Gastrocnemius medialis (tissue), 4 donors: ENCODE results near the gene MPRIP.

Source experiments
- POLR2A ChIP-seq, 2 donors: fragments of 450-650 bp; IDR thresholded peaks; one replicate each; pipeline ENCODE4 v1.6.1; 2017; ENCODE audit warnings: antibody characterized with exemption in 2 of 2, mild to moderate bottlenecking in 2 of 2, moderate library complexity in 2 of 2
- TF ChIP-seq, protein P1 (sequence below), 5 experiments: fragments of 450-650 bp in 3 of 5; fragments of 200-600 bp in 2 of 5; sonication (generic) in 2 of 5; IDR thresholded peaks in 4 of 5; conservative IDR thresholded peaks in 1 of 5; 1 replicate in 4 of 5; 2 replicates in 1 of 5; pipeline ENCODE4 v1.5.1; 2016 to 2019; ENCODE audit warnings: antibody characterized with exemption in 5 of 5, mild to moderate bottlenecking in 3 of 5, moderate library complexity in 3 of 5

DNA sequence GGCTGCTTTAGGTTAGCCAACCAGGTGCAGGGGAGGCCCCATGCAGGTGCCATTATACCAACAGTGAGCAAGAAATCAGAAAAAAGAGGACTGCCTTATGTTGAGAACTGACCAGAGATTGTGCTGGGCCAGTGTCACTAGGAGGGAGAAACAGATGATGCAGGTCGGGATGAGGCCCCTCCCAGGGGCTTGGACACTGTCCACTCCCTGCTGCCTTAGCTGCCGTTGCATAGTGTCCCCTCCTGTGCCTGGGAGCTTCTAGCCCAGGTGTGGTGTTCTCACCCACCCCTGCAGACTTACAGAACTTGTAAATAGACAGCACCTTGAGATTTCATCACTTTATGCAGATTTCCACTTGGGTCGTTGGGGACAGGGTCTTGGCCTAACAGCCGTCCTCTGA is 127.1 kb downstream of the MPRIP start:
- TF ChIP-seq, protein P1, sequence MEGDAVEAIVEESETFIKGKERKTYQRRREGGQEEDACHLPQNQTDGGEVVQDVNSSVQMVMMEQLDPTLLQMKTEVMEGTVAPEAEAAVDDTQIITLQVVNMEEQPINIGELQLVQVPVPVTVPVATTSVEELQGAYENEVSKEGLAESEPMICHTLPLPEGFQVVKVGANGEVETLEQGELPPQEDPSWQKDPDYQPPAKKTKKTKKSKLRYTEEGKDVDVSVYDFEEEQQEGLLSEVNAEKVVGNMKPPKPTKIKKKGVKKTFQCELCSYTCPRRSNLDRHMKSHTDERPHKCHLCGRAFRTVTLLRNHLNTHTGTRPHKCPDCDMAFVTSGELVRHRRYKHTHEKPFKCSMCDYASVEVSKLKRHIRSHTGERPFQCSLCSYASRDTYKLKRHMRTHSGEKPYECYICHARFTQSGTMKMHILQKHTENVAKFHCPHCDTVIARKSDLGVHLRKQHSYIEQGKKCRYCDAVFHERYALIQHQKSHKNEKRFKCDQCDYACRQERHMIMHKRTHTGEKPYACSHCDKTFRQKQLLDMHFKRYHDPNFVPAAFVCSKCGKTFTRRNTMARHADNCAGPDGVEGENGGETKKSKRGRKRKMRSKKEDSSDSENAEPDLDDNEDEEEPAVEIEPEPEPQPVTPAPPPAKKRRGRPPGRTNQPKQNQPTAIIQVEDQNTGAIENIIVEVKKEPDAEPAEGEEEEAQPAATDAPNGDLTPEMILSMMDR (IDR thresholded peaks at IDR 0.05 in 4 of 5, conservative IDR thresholded peaks at IDR 0.05 in 1 of 5): no peak
- TF ChIP-seq POLR2A (IDR thresholded peaks at IDR 0.05): no peak
